ENCODE data around the gene PCDHB10. TPM values are rescaled to one million over a fixed set of nuclear protein-coding genes. Genes with fewer than 3 reads are reported as not detected.
"Not testable (repeated sequence)": the region's sequence is repeated elsewhere in the genome, so short reads cannot be mapped to it uniquely, and the experiment has no call there.

PCDHB10 gene
- 1 to 10 TPM in 1 of 6 donors, under 1 TPM in 5; 0.49 to 1.5 (median 0.63) TPM for total RNA-seq
- polyA plus RNA-seq: 1 to 10 TPM in 1 of 2 donors, under 1 TPM in 1; 0.30 to 1.4 TPM

GRCh38 chr5:141192110-141192725, at the start of gene PCDHB10:
PCDHB10 (plus strand) TSS chr5:141192353; CDS start chr5:141192553, 200 bp downstream.
- Histone ChIP-seq H3K9me3 (no peaks in the 10 kb centered on the region), H3K4me1 (no peaks in the 10 kb centered on the region), H3K27ac (no peak within 1 kb of the TSS), H3K27me3 (peaks cover 0 to 8% (median 2%) of the 10 kb centered on the region in 4 donors), H3K36me3 (no peaks in the 10 kb centered on the region), H3K4me3 (no peak within 1 kb of the TSS)
- no peak for DNase-seq
- peak in 2 of 4 donors; percentile 41 to 55 for ATAC-seq
- 3 to 7% methylated on average over 10 of the region's 10 CpGs for WGBS, 2 donors
- TF ChIP-seq, protein P1, sequence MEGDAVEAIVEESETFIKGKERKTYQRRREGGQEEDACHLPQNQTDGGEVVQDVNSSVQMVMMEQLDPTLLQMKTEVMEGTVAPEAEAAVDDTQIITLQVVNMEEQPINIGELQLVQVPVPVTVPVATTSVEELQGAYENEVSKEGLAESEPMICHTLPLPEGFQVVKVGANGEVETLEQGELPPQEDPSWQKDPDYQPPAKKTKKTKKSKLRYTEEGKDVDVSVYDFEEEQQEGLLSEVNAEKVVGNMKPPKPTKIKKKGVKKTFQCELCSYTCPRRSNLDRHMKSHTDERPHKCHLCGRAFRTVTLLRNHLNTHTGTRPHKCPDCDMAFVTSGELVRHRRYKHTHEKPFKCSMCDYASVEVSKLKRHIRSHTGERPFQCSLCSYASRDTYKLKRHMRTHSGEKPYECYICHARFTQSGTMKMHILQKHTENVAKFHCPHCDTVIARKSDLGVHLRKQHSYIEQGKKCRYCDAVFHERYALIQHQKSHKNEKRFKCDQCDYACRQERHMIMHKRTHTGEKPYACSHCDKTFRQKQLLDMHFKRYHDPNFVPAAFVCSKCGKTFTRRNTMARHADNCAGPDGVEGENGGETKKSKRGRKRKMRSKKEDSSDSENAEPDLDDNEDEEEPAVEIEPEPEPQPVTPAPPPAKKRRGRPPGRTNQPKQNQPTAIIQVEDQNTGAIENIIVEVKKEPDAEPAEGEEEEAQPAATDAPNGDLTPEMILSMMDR (IDR thresholded peaks at IDR 0.05): no peak
- FAIRE-seq: no peak
- intact Hi-C loops (cut with DNase I): no loop called here

- peak in 1 of 4 donors; percentile 37 for ATAC-seq
- WGBS, 2 donors: 11 to 26% methylated on average over 18 of the region's 18 CpGs
- no peak within 1 kb of the TSS for H3K27ac ChIP-seq
- FAIRE-seq: no peak
- no peaks in the 10 kb centered on the region for H3K4me1 ChIP-seq
- DNase-seq: no peak
- TF ChIP-seq, protein P1 (IDR thresholded peaks at IDR 0.05): no peak
- peaks cover 0 to 4% (median 0%) of the 10 kb centered on the region in 4 donors for H3K9me3 ChIP-seq
- H3K36me3 ChIP-seq: no peaks in the 10 kb centered on the region
- no peaks in the 10 kb centered on the region for H3K27me3 ChIP-seq
- peak within 1 kb of the TSS in 1 of 4 donors; percentile 11 for H3K4me3 ChIP-seq
- intact Hi-C loops (cut with DNase I): loop anchor here in 1 of 3 donors (10.0 kb wide), 1 partner anchor 235 kb away; the partner anchor contains the start of genes PCDHGA7 and PCDHGB4
These were observed 42.3 kb upstream of the PCDHB10 start, which contains the start of gene PCDHB6 for GRCh38 chr5:141149812-141150211. PCDHB6 (plus strand) TSS chr5:141150057; CDS start chr5:141150258, 201 bp downstream.

DNA sequence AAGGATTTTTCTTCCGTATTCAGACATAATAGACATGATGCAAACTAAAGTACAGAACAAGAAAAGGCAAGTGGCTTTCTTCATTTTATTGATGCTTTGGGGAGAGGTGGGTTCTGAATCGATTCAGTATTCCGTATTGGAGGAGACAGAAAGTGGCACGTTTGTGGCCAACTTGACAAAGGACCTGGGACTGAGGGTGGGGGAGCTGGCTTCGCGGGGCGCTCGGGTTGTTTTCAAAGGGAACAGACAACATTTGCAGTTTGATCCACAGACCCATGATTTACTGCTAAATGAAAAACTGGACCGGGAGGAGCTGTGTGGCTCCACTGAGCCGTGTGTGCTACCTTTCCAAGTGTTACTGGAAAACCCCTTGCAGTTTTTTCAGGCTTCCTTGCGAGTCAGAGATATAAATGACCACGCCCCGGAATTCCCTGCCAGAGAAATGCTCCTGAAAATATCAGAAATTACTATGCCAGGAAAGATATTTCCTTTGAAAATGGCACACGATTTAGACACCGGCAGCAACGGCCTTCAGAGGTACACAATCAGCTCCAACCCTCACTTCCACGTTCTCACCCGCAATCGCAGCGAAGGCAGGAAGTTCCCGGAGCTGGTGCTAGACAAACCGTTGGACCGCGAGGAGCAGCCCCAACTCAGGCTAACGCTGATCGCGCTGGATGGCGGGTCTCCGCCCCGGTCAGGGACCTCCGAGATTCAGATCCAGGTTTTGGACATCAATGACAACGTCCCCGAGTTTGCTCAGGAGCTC, 41.7 kb upstream of the PCDHB10 start:
- TF ChIP-seq, protein P1 (IDR thresholded peaks at IDR 0.05): no peak
- H3K4me3 ChIP-seq: peak overlapping the region in 1 of 4 donors; percentile 11
- no peak for FAIRE-seq

DNA sequence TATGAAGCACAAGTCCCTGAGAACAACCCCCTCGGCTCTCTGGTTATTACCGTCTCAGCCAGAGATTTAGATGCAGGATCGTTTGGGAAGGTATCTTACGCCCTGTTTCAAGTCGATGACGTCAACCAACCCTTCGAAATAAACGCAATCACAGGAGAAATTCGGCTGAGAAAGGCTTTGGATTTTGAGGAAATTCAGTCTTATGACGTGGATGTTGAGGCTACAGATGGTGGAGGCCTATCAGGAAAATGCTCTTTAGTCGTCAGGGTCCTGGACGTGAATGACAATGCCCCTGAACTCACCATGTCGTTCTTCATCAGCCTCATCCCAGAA, 41.2 kb upstream of the PCDHB10 start:
- whole genome bisulfite sequencing, 2 donors: 22 to 48% methylated on average over 13 of the region's 13 CpGs
- FAIRE-seq: no peak

More for the DNA sequence above, 41.7 kb upstream of the PCDHB10 start:
- H3K4me1 ChIP-seq: no peaks in the 10 kb centered on the region
- H3K27me3 ChIP-seq: no peaks in the 10 kb centered on the region
- intact Hi-C loops (cut with DNase I): loop anchor here in 1 of 3 donors (10.0 kb wide), 1 partner anchor 234 kb away; the partner anchor contains the start of genes PCDHGA7 and PCDHGB4
- H3K36me3 ChIP-seq: no peaks in the 10 kb centered on the region
- ATAC-seq: no peak
- peaks cover 0 to 4% (median 0%) of the 10 kb centered on the region in 4 donors for H3K9me3 ChIP-seq
- DNase-seq: no peak
- no peak overlapping the region for H3K27ac ChIP-seq
- 29 to 48% methylated on average over 33 of the region's 33 CpGs for WGBS, 2 donors

DNA sequence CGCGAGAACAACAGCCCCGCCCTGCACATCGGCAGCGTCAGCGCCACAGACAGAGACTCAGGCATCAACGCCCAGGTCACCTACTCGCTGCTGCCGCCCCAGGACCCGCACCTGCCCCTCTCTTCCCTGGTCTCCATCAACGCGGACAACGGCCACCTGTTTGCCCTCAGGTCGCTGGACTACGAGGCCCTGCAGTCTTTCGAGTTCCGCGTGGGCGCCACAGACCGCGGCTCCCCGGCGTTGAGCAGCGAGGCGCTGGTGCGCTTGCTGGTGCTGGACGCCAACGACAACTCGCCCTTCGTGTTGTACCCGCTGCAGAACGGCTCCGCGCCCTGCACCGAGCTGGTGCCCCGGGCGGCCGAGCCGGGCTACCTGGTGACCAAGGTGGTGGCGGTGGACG, 40.5 kb upstream of the PCDHB10 start:
- WGBS, 2 donors: 23 to 40% methylated on average over 32 to 41 of the region's 41 CpGs
- not testable (repeated sequence) for H3K27me3 ChIP-seq, ATAC-seq, H3K4me3 ChIP-seq, H3K4me1 ChIP-seq, DNase-seq, H3K27ac ChIP-seq, H3K9me3 ChIP-seq, H3K36me3 ChIP-seq, FAIRE-seq
- intact Hi-C loops (cut with DNase I): loop anchor here in 1 of 3 donors (10.0 kb wide), 1 partner anchor 233 kb away; the partner anchor contains the start of genes PCDHGA7 and PCDHGB4

More for the DNA sequence above, 41.2 kb upstream of the PCDHB10 start:
- intact Hi-C loops (cut with DNase I): loop anchor here in 1 of 3 donors (10.0 kb wide), 1 partner anchor 234 kb away; the partner anchor contains the start of genes PCDHGA7 and PCDHGB4
- Histone ChIP-seq H3K27me3 (no peaks in the 10 kb centered on the region), H3K4me3 (no peak overlapping the region), H3K27ac (no peak overlapping the region), H3K4me1 (no peaks in the 10 kb centered on the region), H3K9me3 (peaks cover 0 to 4% (median 0%) of the 10 kb centered on the region in 4 donors), H3K36me3 (no peaks in the 10 kb centered on the region)
- ATAC-seq (no peak), DNase-seq (no peak)
- TF ChIP-seq, protein P1 (IDR thresholded peaks at IDR 0.05): no peak

GRCh38 chr5:141152096-141152495, 40.1 kb upstream of the PCDHB10 start:
- not testable (repeated sequence) for H3K4me1 ChIP-seq, FAIRE-seq, H3K9me3 ChIP-seq, H3K27ac ChIP-seq, H3K27me3 ChIP-seq, H3K4me3 ChIP-seq, ATAC-seq, H3K36me3 ChIP-seq, DNase-seq
- intact Hi-C loops (cut with DNase I): loop anchor here in 1 of 3 donors (10.0 kb wide), 1 partner anchor 233 kb away; the partner anchor contains the start of genes PCDHGA7 and PCDHGB4
- WGBS, 2 donors: 27 to 29% methylated on average over 14 to 36 of the region's 36 CpGs

Measured in pancreas (tissue), 10 donors.